ENCODE data around the gene KRT80. TPM values are rescaled to one million over a fixed set of nuclear protein-coding genes. Genes with fewer than 3 reads are reported as not detected.
A peak's percentile ranks its signal among the peaks of the same experiment; 100 is the strongest.

Gene KRT80
- polyA plus RNA-seq, 1 donor (not counting 4 experiments of a cell fraction or from before 2014, with no cell fraction given) = 4.1 TPM

DNA sequence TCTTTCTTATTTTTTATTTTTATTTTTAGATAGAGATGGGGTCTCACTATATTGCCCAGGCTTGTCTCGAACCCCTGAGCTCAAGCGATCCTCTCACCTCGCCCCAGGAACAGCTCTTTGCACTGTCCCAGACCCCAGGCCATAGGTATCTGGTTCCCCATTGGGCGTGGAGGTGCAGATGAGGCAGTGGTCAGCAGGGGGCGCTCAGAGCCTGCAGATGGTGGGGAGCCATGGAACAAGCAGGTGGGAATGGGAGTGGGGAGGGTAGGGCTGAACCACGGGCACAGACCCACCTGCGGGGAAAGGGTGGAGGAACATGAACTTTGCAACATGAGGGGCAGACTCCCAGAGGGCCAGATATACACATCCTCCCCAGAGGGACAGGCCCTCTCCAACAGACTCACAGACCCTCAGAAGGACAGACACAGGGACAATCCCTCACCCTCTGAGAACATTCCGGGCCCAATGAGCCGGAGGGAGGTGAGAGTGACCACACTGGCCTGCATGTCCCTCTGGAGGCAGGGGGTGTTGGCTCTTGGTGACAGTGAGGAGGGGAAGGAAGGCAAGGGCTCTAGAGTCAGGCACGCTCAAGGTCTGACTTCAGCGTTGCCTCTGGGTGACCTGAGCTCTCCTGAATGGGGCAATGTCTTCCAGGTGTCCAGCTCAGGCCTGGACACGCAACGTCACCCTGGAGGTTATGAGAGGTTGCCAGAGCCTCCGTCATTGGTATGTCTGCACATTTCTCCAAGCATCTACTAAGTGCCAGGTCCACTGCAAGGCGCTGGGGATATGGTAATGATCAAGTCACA, 34.9 kb downstream of the KRT80 start:
- H3K27me3 ChIP-seq (ENCODE audit: control insufficient read depth, extremely low read depth, insufficient read depth, low read length) = no peaks in the 10 kb centered on the region
- no peaks in the 10 kb centered on the region for H3K79me2 ChIP-seq (ENCODE audit: control insufficient read depth, insufficient read depth, low read length)
- TF ChIP-seq, protein P1, sequence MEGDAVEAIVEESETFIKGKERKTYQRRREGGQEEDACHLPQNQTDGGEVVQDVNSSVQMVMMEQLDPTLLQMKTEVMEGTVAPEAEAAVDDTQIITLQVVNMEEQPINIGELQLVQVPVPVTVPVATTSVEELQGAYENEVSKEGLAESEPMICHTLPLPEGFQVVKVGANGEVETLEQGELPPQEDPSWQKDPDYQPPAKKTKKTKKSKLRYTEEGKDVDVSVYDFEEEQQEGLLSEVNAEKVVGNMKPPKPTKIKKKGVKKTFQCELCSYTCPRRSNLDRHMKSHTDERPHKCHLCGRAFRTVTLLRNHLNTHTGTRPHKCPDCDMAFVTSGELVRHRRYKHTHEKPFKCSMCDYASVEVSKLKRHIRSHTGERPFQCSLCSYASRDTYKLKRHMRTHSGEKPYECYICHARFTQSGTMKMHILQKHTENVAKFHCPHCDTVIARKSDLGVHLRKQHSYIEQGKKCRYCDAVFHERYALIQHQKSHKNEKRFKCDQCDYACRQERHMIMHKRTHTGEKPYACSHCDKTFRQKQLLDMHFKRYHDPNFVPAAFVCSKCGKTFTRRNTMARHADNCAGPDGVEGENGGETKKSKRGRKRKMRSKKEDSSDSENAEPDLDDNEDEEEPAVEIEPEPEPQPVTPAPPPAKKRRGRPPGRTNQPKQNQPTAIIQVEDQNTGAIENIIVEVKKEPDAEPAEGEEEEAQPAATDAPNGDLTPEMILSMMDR (optimal IDR thresholded peaks at IDR 0.05 in 1 of 3, IDR thresholded peaks at IDR 0.05 in 1 of 3, conservative IDR thresholded peaks at IDR 0.05 in 1 of 3; ENCODE audit: extremely low read depth in 1 of 3, insufficient read depth in 2 of 3, low read length in 3 of 3) = peak in 2 of 3 experiments; percentile 91
- no peak for TF ChIP-seq EZH2 (IDR thresholded peaks at IDR 0.05; ENCODE audit: low read length)
- H3K9ac ChIP-seq (ENCODE audit: control insufficient read depth, extremely low read depth, insufficient read depth, low read length) = peak overlapping the region; percentile 75
- H3K4me3 ChIP-seq (ENCODE audit: control insufficient read depth in 2 of 3, extremely low read depth in 1 of 3, insufficient read depth in 2 of 3, low read depth in 1 of 3, low read length in 3 of 3) = no peak overlapping the region
- H4K20me1 ChIP-seq (ENCODE audit: control insufficient read depth, extremely low read depth, insufficient read depth, low read length) = no peaks in the 10 kb centered on the region
- peak overlapping the region; percentile 3 for H3K4me2 ChIP-seq (ENCODE audit: control insufficient read depth, extremely low read depth, insufficient read depth, low read depth, low read length)
- peaks cover 46% of the 10 kb centered on the region for H3K4me1 ChIP-seq (ENCODE audit: control insufficient read depth, extremely low read depth, insufficient read depth, low read length)
- H3K9me1 ChIP-seq (ENCODE audit: control insufficient read depth, extremely low read depth, insufficient read depth, low read length) = no peaks in the 10 kb centered on the region
- dilution Hi-C loops (cut with MboI; ENCODE audit: extremely low pct_ligation_motif_present, low sequenced_read_pairs) = no loop called here
- H3K36me3 ChIP-seq (ENCODE audit: control insufficient read depth in 2 of 2, extremely low read depth in 1 of 2, insufficient read depth in 2 of 2, low read length in 2 of 2) = no peaks in the 10 kb centered on the region
- peak overlapping the region; percentile 98 for H3K27ac ChIP-seq (ENCODE audit: control insufficient read depth, insufficient read depth, low read length)
- H3K9me3 ChIP-seq (ENCODE audit: control insufficient read depth, low read depth, low read length) = no peaks in the 10 kb centered on the region
- no peak overlapping the region for H2AFZ ChIP-seq (ENCODE audit: control insufficient read depth, low read length)
- FAIRE-seq (peak; percentile 66), DNase-seq (ENCODE audit: low read depth, low spot score) (no peak)

DNA sequence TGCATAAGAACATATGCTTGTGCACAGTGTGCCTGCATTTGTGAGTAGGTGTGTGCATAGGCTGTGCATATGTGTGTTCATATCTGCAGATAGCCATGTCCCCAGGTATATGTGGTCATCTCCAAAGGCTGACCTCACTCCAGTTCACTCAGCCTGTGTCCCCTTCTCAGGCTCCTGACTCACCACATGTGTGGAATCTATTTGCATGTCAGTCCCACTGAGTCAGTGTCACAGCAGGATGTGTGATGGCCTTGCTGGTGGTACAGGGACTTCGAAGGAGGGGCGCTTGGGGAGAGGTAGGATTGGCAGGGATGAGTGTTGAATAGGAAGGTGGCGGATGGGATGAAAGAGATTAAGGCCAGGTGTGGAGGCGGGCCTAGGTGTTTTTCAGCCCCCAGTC, 35.5 kb downstream of the KRT80 start:
- H3K9me3 ChIP-seq (ENCODE audit: control insufficient read depth, low read depth, low read length) = no peaks in the 10 kb centered on the region
- peak overlapping the region; percentile 75 for H3K9ac ChIP-seq (ENCODE audit: control insufficient read depth, extremely low read depth, insufficient read depth, low read length)
- peak overlapping the region; percentile 60 for H3K4me2 ChIP-seq (ENCODE audit: control insufficient read depth, extremely low read depth, insufficient read depth, low read depth, low read length)
- H3K4me1 ChIP-seq (ENCODE audit: control insufficient read depth, extremely low read depth, insufficient read depth, low read length) = peaks cover 52% of the 10 kb centered on the region
- TF ChIP-seq, protein P1 (optimal IDR thresholded peaks at IDR 0.05 in 1 of 3, IDR thresholded peaks at IDR 0.05 in 1 of 3, conservative IDR thresholded peaks at IDR 0.05 in 1 of 3; ENCODE audit: extremely low read depth in 1 of 3, insufficient read depth in 2 of 3, low read length in 3 of 3) = no peak
- no peak for TF ChIP-seq EZH2 (IDR thresholded peaks at IDR 0.05; ENCODE audit: low read length)
- no peaks in the 10 kb centered on the region for H4K20me1 ChIP-seq (ENCODE audit: control insufficient read depth, extremely low read depth, insufficient read depth, low read length)
- H3K9me1 ChIP-seq (ENCODE audit: control insufficient read depth, extremely low read depth, insufficient read depth, low read length) = no peaks in the 10 kb centered on the region
- no peak overlapping the region for H3K4me3 ChIP-seq (ENCODE audit: control insufficient read depth in 2 of 3, extremely low read depth in 1 of 3, insufficient read depth in 2 of 3, low read depth in 1 of 3, low read length in 3 of 3)
- FAIRE-seq (no peak), DNase-seq (ENCODE audit: low read depth, low spot score) (peak; percentile 83)
- no peaks in the 10 kb centered on the region for H3K79me2 ChIP-seq (ENCODE audit: control insufficient read depth, insufficient read depth, low read length)
- no peaks in the 10 kb centered on the region for H3K27me3 ChIP-seq (ENCODE audit: control insufficient read depth, extremely low read depth, insufficient read depth, low read length)
- H3K36me3 ChIP-seq (ENCODE audit: control insufficient read depth in 2 of 2, extremely low read depth in 1 of 2, insufficient read depth in 2 of 2, low read length in 2 of 2) = no peaks in the 10 kb centered on the region
- dilution Hi-C loops (cut with MboI; ENCODE audit: extremely low pct_ligation_motif_present, low sequenced_read_pairs) = no loop called here
- H2AFZ ChIP-seq (ENCODE audit: control insufficient read depth, low read length) = no peak overlapping the region
- peak overlapping the region; percentile 98 for H3K27ac ChIP-seq (ENCODE audit: control insufficient read depth, insufficient read depth, low read length)
